Esophagus squamous epithelium (tissue), 5 donors: ENCODE results near the gene RABGGTA. TPM values are rescaled to one million over a fixed set of nuclear protein-coding genes. Genes with fewer than 3 reads are reported as not detected.

Experiments
- DNase-seq: peaks from one replicate; lab custom pipeline; 2025; lab: John Stamatoyannopoulos, UW
- H3K27ac ChIP-seq, 4 donors: fragments of 200-600 bp; sonication (generic); one replicate each; pipeline ENCODE4 v1.5.1; 2016 to 2019; ENCODE audit warnings: mild to moderate bottlenecking in 1 of 4
- H3K27me3 ChIP-seq, 4 donors: fragments of 200-600 bp; sonication (generic); 1 replicate in 3 of 4; 2 replicates in 1 of 4; pipeline versions ENCODE4 v1.5.1 to v1.6.0; 2017 to 2021; ENCODE audit warnings: antibody characterized with exemption in 1 of 4
- H3K36me3 ChIP-seq, 3 donors: fragments of 200-600 bp; sonication (generic); one replicate each; pipeline ENCODE4 v1.5.1; 2016 to 2019
- H3K4me1 ChIP-seq, 3 donors: fragments of 200-600 bp; sonication (generic); one replicate each; pipeline ENCODE4 v1.5.1; 2017 to 2019
- H3K4me3 ChIP-seq, 4 donors: fragments of 200-600 bp; sonication (generic); 1 replicate in 3 of 4; 2 replicates in 1 of 4; pipeline ENCODE4 v1.5.1; 2016 to 2019; ENCODE audit warnings: mild to moderate bottlenecking in 2 of 4, moderate library complexity in 1 of 4
- H3K9me3 ChIP-seq, 3 donors: fragments of 200-600 bp; sonication (generic); one replicate each; pipeline ENCODE4 v1.5.1; 2016 to 2019
- CTCF ChIP-seq, 6 experiments: fragments of 450-650 bp in 4 of 6; fragments of 200-600 bp in 2 of 6; sonication (generic) in 2 of 6; IDR thresholded peaks; one replicate each; pipeline ENCODE4 v1.5.1; 2016 to 2019; ENCODE audit warnings: antibody characterized with exemption in 6 of 6, mild to moderate bottlenecking in 4 of 6, moderate library complexity in 4 of 6
- POLR2A ChIP-seq, 4 donors: fragments of 450-650 bp; IDR thresholded peaks; one replicate each; pipeline ENCODE4 v1.6.1; 2017; ENCODE audit warnings: antibody characterized with exemption in 4 of 4, mild to moderate bottlenecking in 4 of 4, moderate library complexity in 3 of 4
- WGBS, 2 donors: methylation state at CpG; one replicate each; pipeline ENCODE4 v1.1.5; 2018; 5-methylcytosine and 5-hydroxymethylcytosine counted together
- intact Hi-C: fragments of 100-400 bp; cut with DNase I; formaldehyde crosslinking; loops from one replicate; pipeline ENCODE4 v1.15.0; 2022
- total RNA-seq, 4 donors: library from RNA; depleted of rRNA; stranded (reverse); fragments of >200 nt; gene quantifications; one replicate each; pipeline ENCODE4 v1.1.0, GENCODE V29; 2016
- donor health status: DM: yes; HTN: yes; CAD: no.

RABGGTA gene
- total RNA-seq, 4 donors from 2014 or later = 68.9 to 171 (median 108) TPM

GRCh38 chr14:24261969-24262327 lies 9.4 kb downstream of the RABGGTA start:
- peak overlapping the region; percentile 36 to 57 (median 48) for H3K4me3 ChIP-seq
- no CpG with 5 or more reads among the region's 19 CpGs for WGBS, 2 donors
- no peak for DNase-seq
- H3K36me3 ChIP-seq = peaks cover 9 to 73% (median 14%) of the 10 kb centered on the region in 3 donors
- TF ChIP-seq POLR2A (IDR thresholded peaks at IDR 0.05) = no peak
- peak overlapping the region; percentile 81 to 89 (median 87) for H3K27ac ChIP-seq
- H3K27me3 ChIP-seq = no peaks in the 10 kb centered on the region
- H3K4me1 ChIP-seq = peaks cover 17 to 83% (median 42%) of the 10 kb centered on the region in 3 donors
- intact Hi-C loops = no loop called here
- H3K9me3 ChIP-seq = no peaks in the 10 kb centered on the region

GRCh38 chr14:24261256-24261968 lies 10.0 kb downstream of the RABGGTA start:
- WGBS, 2 donors = 89 to 96% methylated on average over 3 to 20 of the region's 20 CpGs
- peaks cover 3 to 73% (median 13%) of the 10 kb centered on the region in 3 donors for H3K36me3 ChIP-seq
- peak overlapping the region; percentile 81 to 89 (median 87) for H3K27ac ChIP-seq
- TF ChIP-seq CTCF (IDR thresholded peaks at IDR 0.05) (no peak), POLR2A (IDR thresholded peaks at IDR 0.05) (no peak)
- DNase-seq = no peak
- no peaks in the 10 kb centered on the region for H3K27me3 ChIP-seq
- no peaks in the 10 kb centered on the region for H3K9me3 ChIP-seq
- H3K4me3 ChIP-seq = peak overlapping the region; percentile 36 to 57 (median 48)
- intact Hi-C loops = no loop called here
- peaks cover 14 to 78% (median 42%) of the 10 kb centered on the region in 3 donors for H3K4me1 ChIP-seq

- Histone ChIP-seq H3K9me3 (no peaks in the 10 kb centered on the region), H3K4me1 (peaks cover 13 to 72% (median 41%) of the 10 kb centered on the region in 3 donors), H3K27ac (peak overlapping the region; percentile 81 to 89 (median 87)), H3K27me3 (no peaks in the 10 kb centered on the region), H3K36me3 (peaks cover 0 to 73% (median 8%) of the 10 kb centered on the region in 3 donors), H3K4me3 (peak overlapping the region; percentile 36 to 57 (median 48))
- TF ChIP-seq CTCF (IDR thresholded peaks at IDR 0.05) = no peak
- TF ChIP-seq POLR2A (IDR thresholded peaks at IDR 0.05) = no peak
- no peak for DNase-seq
- intact Hi-C loops = no loop called here
- WGBS, 2 donors = 43 to 50% methylated on average over 1 to 2 of the region's 4 CpGs
Observed at GRCh38 chr14:24260780-24261157, 10.6 kb downstream of the RABGGTA start.

GRCh38 chr14:24260026-24260779 lies 11.2 kb downstream of the RABGGTA start:
- peak overlapping the region; percentile 81 to 89 (median 87) for H3K27ac ChIP-seq
- DNase-seq = no peak
- H3K4me3 ChIP-seq = peak overlapping the region; percentile 36 to 57 (median 48)

More at GRCh38 chr14:24260026-24260779, 11.2 kb downstream of the RABGGTA start:
- H3K4me1 ChIP-seq = peaks cover 9 to 66% (median 35%) of the 10 kb centered on the region in 3 donors
- TF ChIP-seq CTCF (IDR thresholded peaks at IDR 0.05) (no peak), POLR2A (IDR thresholded peaks at IDR 0.05) (no peak)
- H3K36me3 ChIP-seq = peaks cover 0 to 73% (median 9%) of the 10 kb centered on the region in 3 donors
- H3K9me3 ChIP-seq = no peaks in the 10 kb centered on the region
- no peaks in the 10 kb centered on the region for H3K27me3 ChIP-seq
- WGBS, 2 donors = 71 to 83% methylated on average over 7 to 9 of the region's 16 CpGs
- intact Hi-C loops = no loop called here
